ENCODE data around the gene DNAJC27. TPM values are rescaled to one million over a fixed set of nuclear protein-coding genes. Genes with fewer than 3 reads are reported as not detected.

The DNAJC27 gene
- total and polyA plus RNA-seq, 2 of the 13 experiments (the other 11 are each of a cell fraction or from before 2014, with no cell fraction given): 3.1 to 3.7 TPM

- TF ChIP-seq HNF1A (IDR thresholded peaks at IDR 0.05; ENCODE audit: low read depth) (no peak), HNF1A (CRISPR knock-in tag; IDR thresholded peaks at IDR 0.05; ENCODE audit: borderline replicate concordance) (peak; percentile 22; the same call in 1 of the 2 replicates), JUNB (CRISPR knock-in tag; IDR thresholded peaks at IDR 0.05; ENCODE audit: borderline replicate concordance) (no peak), ZNF143 (CRISPR knock-in tag; IDR thresholded peaks at IDR 0.05) (peak; percentile 50; the same call in 1 of the 2 replicates), HOMEZ (CRISPR knock-in tag; IDR thresholded peaks at IDR 0.05; ENCODE audit: low read depth) (peak; percentile 65; the same call in 1 of the 2 replicates), MED8 (CRISPR knock-in tag; IDR thresholded peaks at IDR 0.05; ENCODE audit: insufficient replicate concordance) (peak; percentile 89), MXD3 (CRISPR knock-in tag; IDR thresholded peaks at IDR 0.05) (peak; percentile 84), MYC (CRISPR knock-in tag; IDR thresholded peaks at IDR 0.05; ENCODE audit: borderline replicate concordance) (peak; percentile 94), HNRNPK (IDR thresholded peaks at IDR 0.05; ENCODE audit: low read depth, low read length, poor library complexity, severe bottlenecking) (peak; percentile 77), SRSF9 (IDR thresholded peaks at IDR 0.05; ENCODE audit: borderline replicate concordance, insufficient read depth, low read depth, low read length, poor library complexity, severe bottlenecking) (no peak), DR1 (CRISPR knock-in tag; IDR thresholded peaks at IDR 0.05) (peak; percentile 95), JARID2 (CRISPR knock-in tag; IDR thresholded peaks at IDR 0.05; ENCODE audit: insufficient replicate concordance) (peak; percentile 93), PHF5A (CRISPR knock-in tag; IDR thresholded peaks at IDR 0.05; ENCODE audit: low read depth, unreplicated experiment) (no peak), ATM (IDR thresholded peaks at IDR 0.05; ENCODE audit: borderline replicate concordance) (no peak), FOXK2 (IDR thresholded peaks at IDR 0.05) (0 out of 2 replicates have a peak, but pooled peaks have one; percentile 30), REXO4 (CRISPR knock-in tag; IDR thresholded peaks at IDR 0.05; ENCODE audit: borderline replicate concordance) (no peak)
- TF ChIP-seq, protein P1, sequence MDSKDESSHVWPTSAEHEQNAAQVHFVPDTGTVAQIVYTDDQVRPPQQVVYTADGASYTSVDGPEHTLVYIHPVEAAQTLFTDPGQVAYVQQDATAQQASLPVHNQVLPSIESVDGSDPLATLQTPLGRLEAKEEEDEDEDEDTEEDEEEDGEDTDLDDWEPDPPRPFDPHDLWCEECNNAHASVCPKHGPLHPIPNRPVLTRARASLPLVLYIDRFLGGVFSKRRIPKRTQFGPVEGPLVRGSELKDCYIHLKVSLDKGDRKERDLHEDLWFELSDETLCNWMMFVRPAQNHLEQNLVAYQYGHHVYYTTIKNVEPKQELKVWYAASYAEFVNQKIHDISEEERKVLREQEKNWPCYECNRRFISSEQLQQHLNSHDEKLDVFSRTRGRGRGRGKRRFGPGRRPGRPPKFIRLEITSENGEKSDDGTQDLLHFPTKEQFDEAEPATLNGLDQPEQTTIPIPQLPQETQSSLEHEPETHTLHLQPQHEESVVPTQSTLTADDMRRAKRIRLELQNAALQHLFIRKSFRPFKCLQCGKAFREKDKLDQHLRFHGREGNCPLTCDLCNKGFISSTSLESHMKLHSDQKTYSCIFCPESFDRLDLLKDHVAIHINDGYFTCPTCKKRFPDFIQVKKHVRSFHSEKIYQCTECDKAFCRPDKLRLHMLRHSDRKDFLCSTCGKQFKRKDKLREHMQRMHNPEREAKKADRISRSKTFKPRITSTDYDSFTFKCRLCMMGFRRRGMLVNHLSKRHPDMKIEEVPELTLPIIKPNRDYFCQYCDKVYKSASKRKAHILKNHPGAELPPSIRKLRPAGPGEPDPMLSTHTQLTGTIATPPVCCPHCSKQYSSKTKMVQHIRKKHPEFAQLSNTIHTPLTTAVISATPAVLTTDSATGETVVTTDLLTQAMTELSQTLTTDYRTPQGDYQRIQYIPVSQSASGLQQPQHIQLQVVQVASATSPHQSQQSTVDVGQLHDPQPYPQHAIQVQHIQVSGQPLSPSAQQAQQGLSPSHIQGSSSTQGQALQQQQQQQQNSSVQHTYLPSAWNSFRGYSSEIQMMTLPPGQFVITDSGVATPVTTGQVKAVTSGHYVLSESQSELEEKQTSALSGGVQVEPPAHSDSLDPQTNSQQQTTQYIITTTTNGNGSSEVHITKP (CRISPR knock-in tag; IDR thresholded peaks at IDR 0.05; ENCODE audit: low read depth): peak; percentile 77; the same call in 1 of the 2 replicates
These were observed at the start of gene DNAJC27 (continued) for GRCh38 chr2:24971536-24972314.
